ENCODE data around the gene IFITM2.
"Not testable (repeated sequence)": the region's sequence is repeated elsewhere in the genome, so short reads cannot be mapped to it uniquely, and the experiment has no call there.

The IFITM2 gene

GRCh38 chr11:349270-349954, 41.8 kb downstream of the IFITM2 start:
- not testable (repeated sequence) for DNase-seq

- DNase-seq: not testable (repeated sequence)
Measured at GRCh38 chr11:350033-350722, 42.6 kb downstream of the IFITM2 start.

GRCh38 chr11:350723-351255, 43.2 kb downstream of the IFITM2 start:
- peak; percentile 50 to 62 for DNase-seq

GRCh38 chr11:351411-351810, 43.8 kb downstream of the IFITM2 start:
- no peak for DNase-seq

- DNase-seq: no peak
Measured at GRCh38 chr11:352456-353031, 44.9 kb downstream of the IFITM2 start.

- no peak for DNase-seq
Measured at GRCh38 chr11:353179-353873, 45.7 kb downstream of the IFITM2 start.

- DNase-seq: no peak
Measured at GRCh38 chr11:355581-356458, 48.2 kb downstream of the IFITM2 start.

- no peak for DNase-seq
Measured at GRCh38 chr11:356610-357009, 49.0 kb downstream of the IFITM2 start.

- DNase-seq: no peak
Measured at GRCh38 chr11:357582-357981, 50.0 kb downstream of the IFITM2 start.

- no peak for DNase-seq
Measured at GRCh38 chr11:358129-358800, 50.6 kb downstream of the IFITM2 start.

All from inflammatory macrophage treated with lipopolysaccharide for 1 hour (primary cell).